MM.1S (cell line): ENCODE results near the gene CTBP1.

Experiments used
- DNase-seq: peaks from one replicate; pipeline ENCODE4 v3.0.0-alpha.2; 2015
- H2AFZ ChIP-seq: fragments of 300-600 bp; sonication (generic); 2 replicates; pipeline ENCODE4 v1.6.0; 2016; ENCODE audit warnings: antibody characterized with exemption, low read length
- H3F3A ChIP-seq: fragments of 300-600 bp; sonication (generic); 2 replicates; pipeline ENCODE4 v1.6.1; 2016; ENCODE audit warnings: mild to moderate bottlenecking, antibody characterized with exemption, low read length, moderate library complexity, mixed read lengths; ENCODE audit not compliant: insufficient read depth
- H3K27ac ChIP-seq: fragments of 300-600 bp; sonication (generic); 2 replicates; pipeline ENCODE4 v1.5.1; 2016; ENCODE audit warnings: mild to moderate bottlenecking, low read length
- H3K27me3 ChIP-seq: fragments of 300-600 bp; sonication (generic); replicated peaks from 2 replicates; pipeline ENCODE4 v1.6.0; 2016; ENCODE audit warnings: low read length; ENCODE audit not compliant: insufficient read depth
- H3K36me3 ChIP-seq: fragments of 300-600 bp; sonication (generic); replicated peaks from 2 replicates; pipeline ENCODE4 v1.6.1; 2016; ENCODE audit warnings: mild to moderate bottlenecking, low read length, mixed read lengths; ENCODE audit not compliant: insufficient read depth
- H3K4me1 ChIP-seq: fragments of 300-600 bp; sonication (generic); 2 replicates; pipeline ENCODE4 v1.6.1; 2016; ENCODE audit warnings: low read length, mixed read lengths
- H3K4me2 ChIP-seq: fragments of 300-600 bp; sonication (generic); 2 replicates; pipeline ENCODE4 v1.6.0; 2016; ENCODE audit warnings: low read depth, low read length
- H3K4me3 ChIP-seq: fragments of 300-600 bp; sonication (generic); 2 replicates; pipeline ENCODE4 v1.5.1; 2016; ENCODE audit warnings: low read length, mixed read lengths
- H3K79me2 ChIP-seq: fragments of 300-600 bp; sonication (generic); 2 replicates; pipeline ENCODE4 v1.6.1; 2016; ENCODE audit warnings: mixed run types, low read length, mixed read lengths
- H3K9ac ChIP-seq: fragments of 300-600 bp; sonication (generic); 2 replicates; pipeline ENCODE4 v1.6.1; 2016; ENCODE audit warnings: low read length, mixed read lengths
- H3K9me2 ChIP-seq: fragments of 300-600 bp; sonication (generic); replicated peaks from 2 replicates; pipeline ENCODE4 v1.6.1; 2016; ENCODE audit warnings: mild to moderate bottlenecking, low read length, mixed read lengths; ENCODE audit not compliant: insufficient read depth
- H3K9me3 ChIP-seq: fragments of 300-600 bp; sonication (generic); replicated peaks from 2 replicates; pipeline ENCODE4 v1.6.1; 2016; ENCODE audit warnings: mild to moderate bottlenecking, low read length, mixed read lengths; ENCODE audit not compliant: insufficient read depth
- H4K20me1 ChIP-seq: fragments of 300-600 bp; sonication (generic); 2 replicates; pipeline ENCODE4 v1.6.1; 2016; ENCODE audit warnings: mild to moderate bottlenecking, low read length, moderate library complexity, mixed read lengths; ENCODE audit not compliant: insufficient read depth
- EZH2 ChIP-seq: fragments of 300-600 bp; sonication (generic); optimal IDR thresholded peaks from 2 replicates; pipeline ENCODE3; 2017; ENCODE audit warnings: low read depth, mild to moderate bottlenecking, antibody characterized with exemption, low read length, mixed read lengths
- EZH2phosphoT487 ChIP-seq: fragments of 300-600 bp; sonication (generic); IDR thresholded peaks from 2 replicates; pipeline ENCODE4 v1.6.1; 2018; ENCODE audit warnings: antibody characterized with exemption, low read length
- TF ChIP-seq, protein P1 (sequence below): fragments of 300-600 bp; sonication (generic); IDR thresholded peaks from 2 replicates; pipeline ENCODE4 v1.5.1; 2016; ENCODE audit warnings: antibody characterized with exemption, low read length, mixed read lengths

Gene CTBP1

DNA sequence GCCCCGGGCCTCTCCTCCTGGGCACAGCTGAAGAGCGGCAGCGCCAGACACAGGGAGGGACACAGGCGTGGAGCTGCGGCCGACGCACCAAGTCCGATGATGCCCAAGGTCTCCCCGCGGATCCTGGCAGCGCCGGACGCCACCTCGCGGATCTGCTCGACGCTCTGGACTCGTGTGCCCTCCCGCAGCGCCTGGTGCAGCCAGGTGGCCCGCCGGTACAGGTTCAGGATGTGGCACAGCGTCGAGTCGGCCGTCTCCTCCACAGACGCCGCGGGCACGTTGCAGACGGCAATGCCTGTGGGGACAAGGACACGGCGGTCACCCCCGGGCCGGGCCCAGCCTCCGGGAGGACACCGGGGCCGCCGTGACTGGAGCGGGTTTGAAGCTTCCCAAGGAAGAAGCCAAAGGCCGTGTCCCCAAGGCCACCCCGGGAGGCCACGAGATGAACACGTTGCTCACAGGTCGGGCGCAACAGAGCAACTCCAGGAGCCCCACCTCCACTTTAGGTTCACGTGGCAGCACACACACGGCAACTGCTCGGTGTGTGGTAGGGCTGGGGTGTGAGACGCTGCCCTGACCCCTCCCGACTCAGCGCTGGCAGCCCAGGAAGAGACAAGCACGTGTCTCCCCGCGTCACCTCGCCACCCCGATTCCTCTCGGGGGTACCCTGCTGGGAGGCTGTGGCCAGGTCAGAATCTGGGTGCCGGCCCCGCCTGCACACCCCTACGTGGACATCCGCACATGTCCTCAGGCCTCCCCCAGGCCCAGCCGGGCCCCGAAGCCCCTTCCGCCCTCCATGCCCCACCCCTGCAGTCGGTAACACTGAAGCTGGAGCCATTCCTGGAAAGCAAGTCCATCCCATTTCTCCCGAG lies 23.4 kb downstream of the CTBP1 start:
- no peak overlapping the region for H3K4me2 ChIP-seq
- peaks cover 3% of the 10 kb centered on the region for H3K4me1 ChIP-seq
- H3K9me2 ChIP-seq: no peaks in the 10 kb centered on the region
- H3K27ac ChIP-seq: no peak overlapping the region
- H3K27me3 ChIP-seq: no peaks in the 10 kb centered on the region
- H3K79me2 ChIP-seq: peaks cover 34% of the 10 kb centered on the region
- no peak for DNase-seq
- no peak overlapping the region for H3K4me3 ChIP-seq
- TF ChIP-seq, protein P1, sequence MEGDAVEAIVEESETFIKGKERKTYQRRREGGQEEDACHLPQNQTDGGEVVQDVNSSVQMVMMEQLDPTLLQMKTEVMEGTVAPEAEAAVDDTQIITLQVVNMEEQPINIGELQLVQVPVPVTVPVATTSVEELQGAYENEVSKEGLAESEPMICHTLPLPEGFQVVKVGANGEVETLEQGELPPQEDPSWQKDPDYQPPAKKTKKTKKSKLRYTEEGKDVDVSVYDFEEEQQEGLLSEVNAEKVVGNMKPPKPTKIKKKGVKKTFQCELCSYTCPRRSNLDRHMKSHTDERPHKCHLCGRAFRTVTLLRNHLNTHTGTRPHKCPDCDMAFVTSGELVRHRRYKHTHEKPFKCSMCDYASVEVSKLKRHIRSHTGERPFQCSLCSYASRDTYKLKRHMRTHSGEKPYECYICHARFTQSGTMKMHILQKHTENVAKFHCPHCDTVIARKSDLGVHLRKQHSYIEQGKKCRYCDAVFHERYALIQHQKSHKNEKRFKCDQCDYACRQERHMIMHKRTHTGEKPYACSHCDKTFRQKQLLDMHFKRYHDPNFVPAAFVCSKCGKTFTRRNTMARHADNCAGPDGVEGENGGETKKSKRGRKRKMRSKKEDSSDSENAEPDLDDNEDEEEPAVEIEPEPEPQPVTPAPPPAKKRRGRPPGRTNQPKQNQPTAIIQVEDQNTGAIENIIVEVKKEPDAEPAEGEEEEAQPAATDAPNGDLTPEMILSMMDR: no peak
- TF ChIP-seq EZH2 (no peak), EZH2phosphoT487 (no peak)
- no peak overlapping the region for H3K9ac ChIP-seq
- H3F3A ChIP-seq: peaks cover 10% of the 10 kb centered on the region
- no peaks in the 10 kb centered on the region for H3K9me3 ChIP-seq
- H2AFZ ChIP-seq: no peak overlapping the region
- H4K20me1 ChIP-seq: no peaks in the 10 kb centered on the region
- peaks cover 33% of the 10 kb centered on the region for H3K36me3 ChIP-seq

DNA sequence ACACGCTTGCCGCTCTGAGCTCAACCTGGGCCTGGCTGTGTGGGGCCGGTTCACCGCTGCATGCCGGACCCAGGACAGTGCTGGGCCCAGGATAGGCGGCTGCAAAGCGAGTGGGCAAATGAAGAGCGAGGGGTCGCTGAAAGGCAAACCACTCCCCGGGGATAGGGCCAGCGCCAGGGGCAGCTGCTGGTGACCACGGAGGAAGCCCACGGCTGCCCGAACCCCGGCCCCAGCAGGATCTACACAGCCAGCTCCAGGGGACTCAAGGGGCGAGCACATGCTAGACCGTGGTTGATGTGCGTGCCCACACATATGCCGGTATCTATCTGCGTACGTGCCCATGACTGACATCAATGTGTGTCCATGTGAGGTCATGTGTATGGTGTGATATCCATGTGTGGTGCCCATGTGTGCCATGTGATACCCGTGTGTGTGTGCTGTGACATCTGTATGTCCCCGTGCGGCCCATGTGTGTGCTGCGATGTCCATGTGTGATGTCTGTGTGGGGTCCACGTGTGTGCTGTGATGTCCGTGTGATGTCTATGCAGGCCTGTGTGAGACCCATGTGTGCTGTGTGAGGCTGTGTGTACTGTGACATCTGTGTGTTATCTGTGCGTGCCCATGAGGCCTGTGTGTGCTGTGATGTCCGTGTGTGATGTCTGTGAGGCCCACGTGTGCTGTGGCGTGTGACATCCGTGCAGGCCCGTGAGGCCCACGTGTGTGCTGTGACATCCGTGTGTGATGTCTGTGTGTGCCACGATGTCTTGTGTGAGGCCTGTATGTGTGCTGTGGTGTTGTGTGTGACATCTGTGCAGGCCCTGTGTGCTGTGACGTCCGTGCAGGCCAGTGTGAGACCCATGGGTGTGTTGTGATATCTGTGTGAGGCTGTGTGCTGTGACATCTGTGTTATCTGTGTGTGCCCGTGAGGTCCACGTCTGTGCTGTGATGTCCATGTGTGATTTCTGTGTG lies 24.8 kb downstream of the CTBP1 start:
- no peak overlapping the region for H3K27ac ChIP-seq

DNA sequence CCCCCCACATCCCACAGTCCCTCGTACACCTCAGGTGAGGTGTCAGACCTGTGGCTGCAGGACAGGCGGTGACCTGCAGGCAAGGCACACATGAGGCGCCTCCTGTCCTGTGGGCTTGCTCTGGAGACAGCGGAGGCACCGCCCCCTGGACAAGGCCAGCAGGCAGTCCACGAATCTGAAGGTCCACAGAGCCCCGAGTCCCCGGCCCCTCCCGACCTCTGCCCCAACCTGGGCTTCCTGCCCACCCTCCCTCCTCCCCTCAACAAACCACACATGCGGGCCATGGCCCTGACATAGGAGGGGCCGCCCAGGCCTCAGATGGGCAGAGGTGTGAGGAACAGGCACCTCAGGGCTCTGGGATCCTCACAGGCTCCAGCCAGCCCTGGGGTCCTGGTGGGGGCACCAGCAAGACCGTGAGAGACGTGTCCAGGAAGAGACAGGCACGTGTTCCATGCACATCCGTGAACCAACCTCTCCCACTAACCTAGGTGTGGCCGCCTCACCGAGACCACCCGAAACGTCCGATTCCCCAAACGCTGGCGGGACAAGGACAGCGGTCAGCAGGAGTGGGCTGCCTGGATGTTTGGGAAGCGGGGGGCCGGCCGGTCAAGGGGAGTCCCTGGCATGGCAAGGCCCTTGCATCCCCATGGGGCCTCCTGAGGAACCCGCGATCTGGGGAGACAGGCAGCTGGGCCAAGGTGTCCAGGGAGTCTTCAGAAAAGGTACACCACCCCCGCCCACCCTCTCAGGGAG lies 25.8 kb downstream of the CTBP1 start:
- Histone ChIP-seq H3K27me3 (no peaks in the 10 kb centered on the region), H3F3A (peaks cover 32% of the 10 kb centered on the region), H3K9ac (no peak overlapping the region), H4K20me1 (no peaks in the 10 kb centered on the region), H3K36me3 (peaks cover 33% of the 10 kb centered on the region), H3K27ac (no peak overlapping the region), H3K9me2 (no peaks in the 10 kb centered on the region), H3K4me3 (no peak overlapping the region), H3K79me2 (peaks cover 29% of the 10 kb centered on the region), H3K4me1 (peaks cover 22% of the 10 kb centered on the region), H3K4me2 (no peak overlapping the region), H2AFZ (no peak overlapping the region), H3K9me3 (no peaks in the 10 kb centered on the region)
- TF ChIP-seq, protein P1: no peak
- DNase-seq: no peak

More for the DNA sequence above, 24.8 kb downstream of the CTBP1 start:
- Histone ChIP-seq H3K9ac (no peak overlapping the region), H2AFZ (no peak overlapping the region), H3K4me3 (no peak overlapping the region), H3K4me2 (no peak overlapping the region), H3K9me2 (no peaks in the 10 kb centered on the region), H3F3A (peaks cover 22% of the 10 kb centered on the region), H3K27me3 (no peaks in the 10 kb centered on the region), H3K79me2 (peaks cover 29% of the 10 kb centered on the region), H3K4me1 (peaks cover 13% of the 10 kb centered on the region), H3K36me3 (peaks cover 35% of the 10 kb centered on the region), H4K20me1 (no peaks in the 10 kb centered on the region), H3K9me3 (no peaks in the 10 kb centered on the region)
- no peak for DNase-seq
- no peak for TF ChIP-seq EZH2
- no peak for TF ChIP-seq EZH2phosphoT487
- TF ChIP-seq, protein P1: no peak
